RPMI8226 (cell line): ENCODE results near the gene CTNNA2.
A peak's percentile ranks its signal among the peaks of the same experiment; 100 is the strongest.

Experiments used
- DNase-seq: peaks from one replicate; pipeline ENCODE4 v3.0.0-alpha.2; 2015

Gene CTNNA2

DNA sequence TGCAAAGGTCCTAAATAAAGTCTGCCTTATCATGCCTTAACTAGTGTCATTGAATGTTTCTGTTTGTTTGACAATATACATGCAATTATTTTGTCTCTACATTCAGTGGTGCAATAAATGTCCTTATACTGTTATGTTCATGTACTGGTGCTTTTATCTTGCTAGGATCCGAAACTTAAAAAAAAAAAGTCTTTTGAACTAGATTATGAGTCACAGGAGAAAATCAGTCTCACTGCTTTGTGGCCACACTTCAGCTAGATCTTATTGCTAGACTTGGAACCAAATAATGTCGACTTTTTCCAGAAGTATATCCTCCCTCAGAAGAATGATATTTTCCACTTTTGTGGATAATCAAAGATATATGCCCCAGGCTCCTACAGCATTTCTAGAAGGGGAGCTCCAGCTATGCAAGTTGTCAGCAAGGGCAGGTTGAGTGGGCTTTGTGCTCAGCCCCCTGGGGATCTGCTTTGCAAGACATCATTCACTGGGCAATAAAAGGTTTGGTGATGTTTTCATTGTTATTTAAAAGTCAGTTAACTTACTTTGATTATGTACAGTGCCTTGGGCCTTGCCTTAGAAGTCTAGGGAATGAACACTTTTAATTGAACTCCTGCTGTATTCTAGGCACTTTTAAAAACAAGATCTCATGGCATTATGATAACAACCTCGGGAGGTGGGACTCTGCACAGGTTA is 948.8 kb downstream of the CTNNA2 start:
- DNase-seq, result no peak

- DNase-seq, result no peak
Measured at GRCh38 chr2:80462654-80463053, 949.8 kb downstream of the CTNNA2 start.

DNA sequence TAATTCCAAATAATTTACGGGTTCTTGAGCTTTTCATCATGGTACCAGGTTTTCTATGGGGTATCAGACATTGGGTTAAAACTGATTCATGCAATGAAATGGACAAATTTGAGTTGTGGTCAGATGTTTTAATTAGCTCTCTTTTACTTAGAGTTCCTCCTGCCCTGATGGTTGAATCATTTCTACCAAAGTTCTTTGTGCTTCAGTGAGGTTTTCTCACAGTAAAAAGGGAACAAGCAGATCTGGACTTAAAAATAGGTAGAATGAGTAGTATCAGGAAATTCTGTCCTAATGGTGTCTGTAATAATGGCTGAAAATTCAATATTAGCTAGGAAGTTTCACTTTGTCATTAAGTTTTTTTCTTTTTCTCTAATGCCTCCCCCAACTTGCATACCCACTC is 951.4 kb downstream of the CTNNA2 start:
- DNase-seq, result no peak

- DNase-seq, result no peak
Measured at GRCh38 chr2:80467262-80467811, 954.5 kb downstream of the CTNNA2 start.

DNA sequence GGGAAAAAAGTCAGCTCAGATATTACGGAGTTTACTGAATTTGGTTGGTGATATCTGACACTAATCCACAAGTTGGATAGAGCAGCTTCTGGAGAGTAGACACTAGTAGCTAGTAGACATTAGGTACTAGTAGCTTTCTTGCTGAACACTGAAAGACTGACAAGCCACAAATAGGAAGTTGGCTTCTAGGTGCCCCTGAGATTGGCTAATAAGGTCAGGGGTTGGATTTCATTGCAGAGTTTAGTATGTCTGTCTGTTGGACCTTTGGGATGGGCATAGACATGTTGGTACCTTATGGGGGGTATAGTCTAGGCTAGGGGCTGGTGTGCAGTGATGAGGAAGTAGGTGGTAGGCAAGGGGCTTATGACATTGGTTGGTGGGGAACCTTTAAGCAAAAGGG is 956.6 kb downstream of the CTNNA2 start:
- DNase-seq, result no peak

- no peak for DNase-seq
Measured at GRCh38 chr2:80473069-80473468, 960.2 kb downstream of the CTNNA2 start.

- no peak for DNase-seq
Measured at GRCh38 chr2:80473796-80474195, 960.9 kb downstream of the CTNNA2 start.

GRCh38 chr2:80475970-80476369 is 963.1 kb downstream of the CTNNA2 start:
- no peak for DNase-seq

GRCh38 chr2:80476535-80477117 is 963.8 kb downstream of the CTNNA2 start:
- no peak for DNase-seq

DNA sequence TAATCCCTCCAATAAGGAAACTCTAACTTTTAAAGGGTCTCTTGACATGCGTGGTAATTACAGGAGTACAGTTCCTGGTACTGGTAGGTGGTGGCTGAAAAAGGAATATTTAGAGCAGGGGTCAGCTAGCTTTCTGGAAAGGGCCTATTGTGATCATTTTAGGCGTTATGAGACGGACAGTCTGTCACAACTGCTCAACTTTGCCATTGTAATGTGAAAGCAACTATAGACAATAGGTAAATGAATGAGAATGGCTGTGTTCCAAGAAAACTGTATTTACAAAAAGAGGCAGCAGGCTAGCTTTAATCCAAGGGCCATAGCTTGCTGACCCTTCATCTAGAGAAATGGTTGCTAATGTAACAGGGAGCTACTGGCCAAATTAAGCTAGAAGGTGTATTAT is 969.4 kb downstream of the CTNNA2 start:
- no peak for DNase-seq

DNA sequence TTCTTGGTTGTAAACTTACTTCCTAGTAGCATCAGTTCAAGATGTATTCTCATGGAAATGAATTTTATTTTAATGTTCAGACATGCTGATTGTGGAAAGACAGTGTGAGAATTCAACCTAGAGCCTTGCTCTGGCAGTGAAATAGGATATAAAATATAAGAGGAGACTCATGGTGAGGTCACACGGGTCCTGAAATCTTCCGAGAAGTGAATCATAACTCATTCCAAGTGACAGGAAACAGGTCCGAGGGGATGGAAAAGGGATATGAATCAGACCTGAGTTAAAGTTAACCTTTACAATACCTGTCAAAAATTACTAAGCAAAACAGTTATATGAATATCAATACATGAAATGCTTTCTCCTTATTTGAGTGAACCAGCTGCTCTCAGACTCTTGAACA is 976.9 kb downstream of the CTNNA2 start:
- DNase-seq, result no peak

GRCh38 chr2:80490964-80491363 is 978.1 kb downstream of the CTNNA2 start:
- no peak for DNase-seq

DNA sequence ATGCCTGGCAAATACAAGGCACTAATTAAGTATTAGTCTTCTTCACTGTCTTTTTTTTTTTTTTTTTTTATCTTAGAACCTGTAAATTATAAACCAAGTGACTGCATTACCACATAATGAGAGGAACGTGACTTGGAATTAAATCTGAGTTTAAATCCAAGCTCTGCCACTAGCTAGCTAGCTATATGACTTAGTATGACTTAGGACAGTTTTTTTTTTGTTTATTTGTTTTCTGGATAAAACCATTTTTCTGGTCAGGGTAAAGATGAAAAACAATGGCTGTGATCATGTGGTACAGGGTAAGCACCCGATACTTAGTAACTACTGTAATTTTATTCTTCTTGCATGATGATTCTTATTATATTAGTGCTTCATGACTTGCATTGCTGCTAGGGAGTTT is 983.5 kb downstream of the CTNNA2 start:
- no peak for DNase-seq

DNA sequence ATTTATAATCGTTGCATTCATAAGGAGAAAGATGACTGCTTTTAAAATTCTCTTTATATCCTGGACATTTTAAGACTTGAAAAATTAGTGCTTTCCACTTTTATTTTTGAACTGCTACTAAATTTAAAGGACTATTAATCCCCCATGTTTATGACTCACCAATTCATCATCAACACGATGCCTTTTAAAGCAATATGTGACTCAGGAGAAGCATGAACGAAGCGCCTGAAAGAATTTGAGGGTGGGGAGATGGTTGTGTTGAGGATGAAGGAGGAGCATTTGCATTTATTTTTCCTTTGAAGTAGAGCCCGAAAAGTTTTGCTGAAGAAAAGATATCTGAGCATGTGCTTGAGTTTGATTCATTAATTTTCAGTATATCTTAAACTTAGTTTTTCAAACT is 983.9 kb downstream of the CTNNA2 start:
- no peak for DNase-seq

DNA sequence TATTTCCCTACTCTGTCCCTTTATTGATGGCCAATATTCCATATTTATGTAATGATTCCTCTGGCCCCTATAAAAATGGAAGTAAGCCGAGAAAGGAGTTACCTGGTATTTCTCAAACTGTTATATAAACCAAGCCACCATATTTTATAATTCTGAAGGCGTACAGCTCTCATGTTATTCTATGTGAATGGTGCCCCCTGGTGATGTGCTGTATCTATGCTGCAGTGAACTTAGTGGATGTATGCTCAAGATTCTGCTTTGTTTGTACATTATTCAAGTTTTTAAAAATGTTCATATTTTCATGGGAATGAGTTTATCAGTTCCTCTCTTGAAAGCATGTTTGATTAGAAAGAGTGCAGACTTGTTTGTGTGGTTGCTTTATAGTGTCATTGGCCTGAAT is 986.2 kb downstream of the CTNNA2 start:
- peak; percentile 30 for DNase-seq

DNA sequence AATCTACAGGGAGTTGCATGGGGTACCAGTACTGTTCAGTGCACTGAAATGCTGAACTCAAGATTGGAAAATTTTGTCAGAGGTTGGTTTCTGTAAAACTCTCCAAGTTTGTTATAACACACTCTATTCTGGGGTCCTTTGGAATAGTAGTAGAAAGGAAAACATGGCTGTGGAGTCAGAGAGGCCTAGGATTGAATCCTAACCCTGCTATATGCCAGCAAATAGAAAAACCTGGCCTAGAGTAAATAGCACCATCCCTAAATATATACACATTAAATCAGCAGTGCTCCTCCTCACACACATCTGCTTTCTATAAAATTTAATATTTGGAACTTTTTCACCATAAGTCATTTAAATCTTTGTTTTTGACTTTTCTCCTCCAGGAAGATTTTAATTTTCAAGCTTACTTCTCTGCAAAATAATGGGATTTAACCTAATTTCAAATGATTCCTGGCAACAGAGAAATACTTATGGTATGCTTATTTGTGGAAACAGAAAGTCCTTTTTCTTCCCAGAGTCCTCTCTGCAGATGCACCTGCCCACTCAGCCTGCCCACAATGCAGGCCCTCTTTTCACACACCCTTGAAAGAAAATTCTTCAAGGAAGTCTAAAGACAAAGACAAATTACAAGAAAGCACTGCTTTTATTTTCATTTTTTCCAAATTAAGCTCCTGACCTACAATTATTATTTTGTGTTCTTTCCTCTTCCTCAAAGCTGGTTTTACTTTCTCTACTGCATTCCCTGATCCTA is 989.2 kb downstream of the CTNNA2 start:
- no peak for DNase-seq

- no peak for DNase-seq
Measured at GRCh38 chr2:80506563-80506962, 993.7 kb downstream of the CTNNA2 start.

GRCh38 chr2:80510716-80511115 is 997.9 kb downstream of the CTNNA2 start:
- no peak for DNase-seq

GRCh38 chr2:80515964-80516363 is 1003.1 kb downstream of the CTNNA2 start:
- DNase-seq, result no peak

DNA sequence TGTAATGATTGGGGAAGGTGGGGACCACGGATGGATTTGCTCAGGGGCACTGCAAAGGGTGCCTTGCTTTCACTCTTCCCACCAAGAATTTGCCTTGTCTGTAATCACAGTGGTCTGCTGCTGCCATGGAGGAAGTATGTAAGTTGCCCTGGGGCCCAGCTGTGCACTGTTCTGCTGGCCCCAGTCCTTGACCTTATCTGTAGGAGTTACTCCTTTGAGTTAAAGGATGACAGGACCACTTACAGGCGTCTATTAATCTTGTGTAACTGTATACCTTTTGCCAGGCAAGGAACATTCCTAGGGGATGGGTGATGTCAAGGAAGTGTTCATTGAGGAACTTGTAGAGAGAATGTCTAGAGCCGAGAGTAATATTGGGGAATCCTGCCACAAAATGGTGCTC is 1004.5 kb downstream of the CTNNA2 start:
- DNase-seq, result no peak

DNA sequence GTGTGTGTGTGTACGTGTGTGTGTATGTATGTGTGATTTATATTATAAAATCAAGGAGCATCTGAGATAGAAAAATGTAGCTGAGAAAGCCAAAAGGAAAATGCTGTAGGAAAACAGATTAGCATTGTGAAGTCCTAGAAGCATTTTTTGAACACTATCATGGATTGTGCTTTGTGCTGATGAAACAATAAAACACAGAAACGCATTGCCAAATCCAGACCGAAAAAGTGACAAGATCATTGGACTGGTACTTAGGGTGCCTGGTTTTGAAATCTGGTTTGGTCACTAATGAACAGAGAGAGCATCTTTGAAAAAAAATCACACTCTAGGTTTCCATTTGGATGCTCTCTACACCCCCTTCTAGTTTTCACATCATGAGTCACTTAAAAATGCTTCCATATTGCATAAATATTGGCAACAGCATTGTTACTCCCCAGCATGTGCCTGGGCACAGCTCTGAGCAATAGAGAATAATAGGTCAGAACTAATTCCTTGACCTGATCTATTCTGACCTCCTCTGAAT is 1006.3 kb downstream of the CTNNA2 start:
- DNase-seq, result no peak

GRCh38 chr2:80519699-80520291 is 1006.9 kb downstream of the CTNNA2 start:
- DNase-seq, result no peak

GRCh38 chr2:80525152-80525551 is 1012.3 kb downstream of the CTNNA2 start:
- no peak for DNase-seq
